Stimulated activated naive B cell treated with anti-CD40 and anti-IgM and Interleukin-4, amounts not matched to agents 10 μg/mL and 1 μg/mL and 100 μg/mL, for 72 hours (primary cell): ENCODE measurements around the gene SMIM10L2A.
"Not testable (repeated sequence)": the region's sequence is repeated elsewhere in the genome, so short reads cannot be mapped to it uniquely, and the experiment has no call there.

Experiments used
- ATAC-seq, 2 donors: fragments of 150-1000 bp; cut with Tn5 transposase; replicated peaks; 2 replicates each; pipeline ENCODE4 v1.10.0; 2021; ENCODE audit warnings: moderate library complexity in 1 of 2
- DNase-seq: peaks from one replicate; pipeline ENCODE4 v3.0.0; 2021
- H3K27ac Mint-ChIP-seq: one replicate; pipeline ENCODE4 v1.8.0; 2022; ENCODE audit warnings: mild to moderate bottlenecking, mixed read lengths
- H3K27me3 Mint-ChIP-seq, 2 donors: one replicate each; pipeline ENCODE4 v1.8.0; 2022; ENCODE audit warnings: mixed read lengths in 2 of 2
- H3K36me3 Mint-ChIP-seq, 2 donors: one replicate each; pipeline ENCODE4 v1.8.0; 2022; ENCODE audit warnings: mixed read lengths in 2 of 2, mild to moderate bottlenecking in 1 of 2
- H3K4me1 Mint-ChIP-seq, 2 donors: one replicate each; pipeline ENCODE4 v1.8.0; 2022; ENCODE audit warnings: mixed read lengths in 2 of 2, mild to moderate bottlenecking in 1 of 2
- H3K4me3 Mint-ChIP-seq, 2 donors: one replicate each; pipeline ENCODE4 v1.8.0; 2022; ENCODE audit warnings: mild to moderate bottlenecking in 2 of 2, mixed read lengths in 2 of 2, moderate library complexity in 1 of 2
- H3K9me3 Mint-ChIP-seq, 2 donors: one replicate each; pipeline ENCODE4 v1.8.0; 2022; ENCODE audit warnings: mixed read lengths in 2 of 2, mild to moderate bottlenecking in 1 of 2

The SMIM10L2A gene

DNA sequence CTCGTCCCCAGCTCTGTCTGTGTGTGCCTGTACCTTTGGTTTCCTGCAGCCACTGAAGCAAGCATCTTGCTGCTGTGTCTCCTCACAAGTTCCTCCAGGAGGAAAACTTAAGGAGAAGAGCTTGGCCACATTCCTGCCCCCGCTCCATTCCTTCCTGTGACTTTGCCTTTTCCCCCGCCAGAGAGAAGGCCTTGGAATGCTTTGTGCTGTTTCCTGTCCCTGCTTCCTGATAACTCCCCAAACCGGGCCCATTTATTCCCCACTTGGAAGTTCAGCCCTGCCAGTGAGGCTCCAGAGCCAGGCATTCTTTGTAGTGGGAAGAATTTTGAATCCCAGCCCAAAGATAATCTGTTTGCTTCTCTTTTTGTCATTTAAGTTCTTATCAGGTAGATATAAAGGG, 33.1 kb downstream of the SMIM10L2A start:
- Mint-ChIP-seq H3K4me1 (no peaks in the 10 kb centered on the region), H3K36me3 (no peaks in the 10 kb centered on the region), H3K27ac (no peak overlapping the region), H3K27me3 (peaks cover 6 to 15% of the 10 kb centered on the region in 2 donors), H3K4me3 (no peak overlapping the region), H3K9me3 (peaks cover 0 to 2% of the 10 kb centered on the region in 2 donors)
- DNase-seq (no peak), ATAC-seq (no peak)

DNA sequence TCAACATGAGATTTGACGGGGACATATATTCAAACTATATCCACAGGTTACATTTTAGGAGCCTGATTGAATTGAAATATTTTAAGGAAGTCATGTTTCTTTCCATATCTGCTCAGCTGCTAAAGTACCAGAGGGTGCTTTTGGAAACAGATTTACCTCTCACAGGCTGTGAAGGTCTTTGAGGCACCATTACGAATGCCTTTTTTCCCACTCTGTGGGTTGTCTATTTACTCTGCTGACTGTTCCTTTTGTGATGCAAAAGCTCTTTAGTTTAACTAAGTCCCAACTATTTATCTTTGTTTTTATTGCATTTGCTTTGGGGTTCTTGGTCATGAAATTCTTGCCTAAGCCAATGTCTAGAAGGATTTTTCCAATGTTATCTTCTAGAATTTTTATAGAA, 40.0 kb downstream of the SMIM10L2A start:
- H3K4me3 Mint-ChIP-seq, DNase-seq, H3K4me1 Mint-ChIP-seq, ATAC-seq, H3K9me3 Mint-ChIP-seq, H3K27ac Mint-ChIP-seq, H3K36me3 Mint-ChIP-seq: not testable (repeated sequence)
- peaks cover 0 to 21% of the 10 kb centered on the region in 2 donors for H3K27me3 Mint-ChIP-seq

DNA sequence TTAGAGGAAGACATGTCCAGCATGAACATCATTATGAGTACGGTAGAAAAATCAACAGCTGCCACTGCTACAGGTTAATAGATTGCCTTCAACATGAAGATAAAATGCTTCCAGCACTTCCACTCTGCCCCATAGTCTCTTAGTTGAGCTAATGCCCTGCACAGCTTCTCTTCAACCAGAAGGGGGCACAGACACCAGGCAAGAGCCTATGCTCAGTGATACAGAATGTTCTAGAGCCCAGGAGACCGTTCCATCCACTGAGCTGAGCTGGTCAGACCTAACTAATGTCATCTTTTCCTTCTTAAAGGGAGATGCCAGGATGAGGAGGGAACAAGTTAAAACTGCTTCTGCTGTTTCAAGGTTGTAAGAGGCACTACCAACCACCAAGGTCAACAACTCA, 42.2 kb downstream of the SMIM10L2A start:
- Mint-ChIP-seq H3K27ac (no peak overlapping the region), H3K4me1 (no peaks in the 10 kb centered on the region)
- peak; percentile 49 to 61 for ATAC-seq

DNA sequence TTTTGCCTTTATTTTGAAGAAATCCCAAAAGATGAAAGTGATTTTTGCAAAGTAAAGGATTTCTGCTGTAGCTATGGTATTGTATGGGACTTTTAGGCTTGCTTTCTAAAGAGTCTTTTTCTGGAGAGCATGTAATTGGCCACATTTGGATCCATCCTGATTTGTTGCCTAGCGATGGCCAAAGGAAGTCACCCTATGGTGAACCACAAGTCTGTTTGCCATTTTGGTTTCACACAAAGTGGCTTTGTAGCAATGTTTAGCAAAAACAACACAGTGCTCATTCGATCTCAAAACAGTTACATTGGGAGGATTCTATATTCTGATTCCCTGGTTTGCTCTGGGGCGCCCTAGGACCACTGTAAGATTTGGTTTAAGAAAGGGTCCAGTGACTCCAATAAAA, 54.6 kb downstream of the SMIM10L2A start:
- no peak for ATAC-seq
- H3K9me3 Mint-ChIP-seq = no peaks in the 10 kb centered on the region
- H3K4me1 Mint-ChIP-seq = no peaks in the 10 kb centered on the region
- peaks cover 0 to 7% of the 10 kb centered on the region in 2 donors for H3K27me3 Mint-ChIP-seq
- H3K4me3 Mint-ChIP-seq = no peak overlapping the region
- H3K27ac Mint-ChIP-seq = no peak overlapping the region
- no peak for DNase-seq
- H3K36me3 Mint-ChIP-seq = no peaks in the 10 kb centered on the region

More for the DNA sequence above, 42.2 kb downstream of the SMIM10L2A start:
- Mint-ChIP-seq H3K36me3 (no peaks in the 10 kb centered on the region), H3K9me3 (no peaks in the 10 kb centered on the region), H3K4me3 (no peak overlapping the region), H3K27me3 (peaks cover 0 to 16% of the 10 kb centered on the region in 2 donors)
- no peak for DNase-seq

DNA sequence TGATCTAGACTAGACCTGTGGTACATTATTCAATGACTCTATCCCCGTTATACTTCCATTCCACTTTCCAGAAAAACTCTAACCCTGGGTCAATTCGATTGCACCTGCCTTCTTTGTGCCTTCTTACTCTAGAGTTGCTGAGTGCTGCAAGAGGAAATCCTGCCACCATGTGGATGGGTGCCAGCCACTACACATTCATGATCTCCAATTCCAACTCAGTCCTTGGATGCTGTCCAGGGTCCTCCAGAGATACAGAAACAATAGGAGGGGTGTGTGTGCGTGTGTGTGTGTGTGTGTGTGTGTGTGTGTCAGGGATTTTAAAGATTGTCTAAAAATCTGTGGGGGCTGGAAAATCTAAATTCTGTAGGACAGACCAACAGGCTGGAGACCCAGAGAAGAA, 55.8 kb downstream of the SMIM10L2A start:
- Mint-ChIP-seq H3K36me3 (no peaks in the 10 kb centered on the region), H3K9me3 (no peaks in the 10 kb centered on the region), H3K27me3 (peaks cover 0 to 5% of the 10 kb centered on the region in 2 donors), H3K27ac (no peak overlapping the region), H3K4me3 (no peak overlapping the region), H3K4me1 (no peaks in the 10 kb centered on the region)
- ATAC-seq (peak; percentile 64 to 65), DNase-seq (no peak)
